Activated CD8-positive, alpha-beta memory T cell treated with anti-CD3 and anti-CD28 coated beads for 36 hours (primary cell): Measurements from ENCODE around the gene USP17L19. TPM values are rescaled to one million over a fixed set of nuclear protein-coding genes. Genes with fewer than 3 reads are reported as not detected.

Experiments used
- total RNA-seq, 2 experiments: library from RNA; stranded (reverse); gene quantifications; one replicate each; pipeline ENCODE4 v1.2.3, GENCODE V29; 2021

USP17L19 gene
- total RNA-seq, 2 experiments from 2014 or later: not detected

Other genes with a start within 250 kb of the USP17L19 start
- gene FAM90A26, start 83.0 kb upstream of the USP17L19 start, total RNA-seq: not detected
- gene USP17L10, start 42.7 kb upstream of the USP17L19 start, total RNA-seq: not detected
- not detected for gene USP17L11, start 38.0 kb upstream of the USP17L19 start, total RNA-seq
- gene USP17L12, start 33.2 kb upstream of the USP17L19 start, total RNA-seq: not detected
- not detected for gene USP17L13, start 28.5 kb upstream of the USP17L19 start, total RNA-seq
- gene USP17L15, start 19.0 kb upstream of the USP17L19 start, total RNA-seq: not detected
- not detected for gene USP17L17, start 9.5 kb upstream of the USP17L19 start, total RNA-seq
- not detected for gene USP17L18, start 4.7 kb upstream of the USP17L19 start, total RNA-seq
- not detected for gene USP17L20, start 4.7 kb downstream of the USP17L19 start, total RNA-seq
- not detected for gene USP17L21, start 9.5 kb downstream of the USP17L19 start, total RNA-seq
- gene USP17L22, start 14.2 kb downstream of the USP17L19 start, total RNA-seq: not detected
- gene USP17L24, start 71.8 kb downstream of the USP17L19 start, total RNA-seq: not detected
- gene USP17L25, start 76.5 kb downstream of the USP17L19 start, total RNA-seq: not detected
- gene USP17L26, start 81.3 kb downstream of the USP17L19 start, total RNA-seq: not detected
- gene USP17L5, start 86.0 kb downstream of the USP17L19 start, total RNA-seq: not detected
- not detected for gene USP17L27, start 90.8 kb downstream of the USP17L19 start, total RNA-seq
- gene USP17L28, start 95.5 kb downstream of the USP17L19 start, total RNA-seq: not detected
- gene USP17L29, start 100.3 kb downstream of the USP17L19 start, total RNA-seq: not detected
- not detected for gene USP17L30, start 109.8 kb downstream of the USP17L19 start, total RNA-seq
- not detected for gene DEFB131A, start 191.0 kb downstream of the USP17L19 start, total RNA-seq